ENCODE results near the gene A1BG. TPM values are rescaled to one million over a fixed set of nuclear protein-coding genes. Genes with fewer than 3 reads are reported as not detected.
"Not testable (repeated sequence)": the region's sequence is repeated elsewhere in the genome, so short reads cannot be mapped to it uniquely, and the experiment has no call there.

Gene A1BG
- polyA plus RNA-seq, 1 experiment: 15.5 TPM

GRCh38 chr19:58351990-58352755 lies 1.1 kb downstream of the A1BG start:
- CTCF ChIA-PET: no interaction called here
- Histone ChIP-seq H3K27me3 (ENCODE audit: control insufficient read depth, insufficient read depth, low read length) (no peaks in the 10 kb centered on the region; the same call in 1 of the 2 replicates), H3K4me3 (ENCODE audit: low read depth, low read length) (no peak overlapping the region), H3K36me3 (ENCODE audit: control insufficient read depth, insufficient read depth, low read length) (peaks cover 14% of the 10 kb centered on the region)
- no peak for TF ChIP-seq CTCF (IDR thresholded peaks at IDR 0.05; ENCODE audit: insufficient read depth, low read depth, low read length)
- DNase-seq (ENCODE audit: low read depth): no peak
- POLR2A ChIA-PET: no interaction called here

- no peak for TF ChIP-seq CTCF (IDR thresholded peaks at IDR 0.05; ENCODE audit: insufficient read depth, low read depth, low read length)
- ChIA-PET POLR2A (no interaction called here), CTCF (no interaction called here)
- Histone ChIP-seq H3K36me3 (ENCODE audit: control insufficient read depth, insufficient read depth, low read length) (peaks cover 14% of the 10 kb centered on the region), H3K27me3 (ENCODE audit: control insufficient read depth, insufficient read depth, low read length) (no peaks in the 10 kb centered on the region), H3K4me3 (ENCODE audit: low read depth, low read length) (no peak overlapping the region)
- DNase-seq (ENCODE audit: low read depth): no peak
Observed at GRCh38 chr19:58351558-58351878, 1.8 kb downstream of the A1BG start.

- no peak for DNase-seq (ENCODE audit: low read depth)
- H3K36me3 ChIP-seq (ENCODE audit: control insufficient read depth, insufficient read depth, low read length): peaks cover 14% of the 10 kb centered on the region
- ChIA-PET CTCF (no interaction called here), POLR2A (no interaction called here)
- no peak for TF ChIP-seq CTCF (IDR thresholded peaks at IDR 0.05; ENCODE audit: insufficient read depth, low read depth, low read length)
- H3K4me3 ChIP-seq (ENCODE audit: low read depth, low read length): no peak overlapping the region
- no peaks in the 10 kb centered on the region for H3K27me3 ChIP-seq (ENCODE audit: control insufficient read depth, insufficient read depth, low read length)
Observed at GRCh38 chr19:58350871-58351557, 2.3 kb downstream of the A1BG start.

GRCh38 chr19:58350001-58350861 lies 3.1 kb downstream of the A1BG start:
- Histone ChIP-seq H3K36me3 (ENCODE audit: control insufficient read depth, insufficient read depth, low read length) (peaks cover 14% of the 10 kb centered on the region), H3K27me3 (ENCODE audit: control insufficient read depth, insufficient read depth, low read length) (no peaks in the 10 kb centered on the region), H3K4me3 (ENCODE audit: low read depth, low read length) (no peak overlapping the region)
- POLR2A ChIA-PET: no interaction called here
- no peak for TF ChIP-seq CTCF (IDR thresholded peaks at IDR 0.05; ENCODE audit: insufficient read depth, low read depth, low read length)
- CTCF ChIA-PET: interaction anchor here (0.7 kb wide), 1 partner anchor 15 kb away, joined by 3 read pairs; no protein-coding TSS in a partner anchor
- DNase-seq (ENCODE audit: low read depth): no peak

- POLR2A ChIA-PET: no interaction called here
- Histone ChIP-seq H3K4me3 (ENCODE audit: low read depth, low read length) (no peak overlapping the region), H3K27me3 (ENCODE audit: control insufficient read depth, insufficient read depth, low read length) (no peaks in the 10 kb centered on the region), H3K36me3 (ENCODE audit: control insufficient read depth, insufficient read depth, low read length) (peaks cover 14% of the 10 kb centered on the region)
- no peak for DNase-seq (ENCODE audit: low read depth)
- no peak for TF ChIP-seq CTCF (IDR thresholded peaks at IDR 0.05; ENCODE audit: insufficient read depth, low read depth, low read length)
- CTCF ChIA-PET: interaction anchor here (0.7 kb wide), 1 partner anchor 16 kb away, joined by 3 read pairs; no protein-coding TSS in a partner anchor
Observed at GRCh38 chr19:58349590-58349989, 3.7 kb downstream of the A1BG start.

- CTCF ChIA-PET: interaction anchor here (1.0 to 1.2 kb wide), 2 partner anchors 11 to 14 kb away, joined by 5 read pairs; partner anchors contain the start of gene ZNF497
- DNase-seq (ENCODE audit: low read depth); H3K27me3 ChIP-seq (ENCODE audit: control insufficient read depth, insufficient read depth, low read length); POLR2A ChIA-PET: not testable (repeated sequence)
- Histone ChIP-seq H3K36me3 (ENCODE audit: control insufficient read depth, insufficient read depth, low read length) (peaks cover 12% of the 10 kb centered on the region), H3K4me3 (ENCODE audit: low read depth, low read length) (peak overlapping the region; percentile 91)
Observed at GRCh38 chr19:58348080-58348479, 5.2 kb downstream of the A1BG start.
